Esophagus (tissue), 2 donors: Measurements from ENCODE around the gene ZNF862. TPM values are rescaled to one million over a fixed set of nuclear protein-coding genes. Genes with fewer than 3 reads are reported as not detected.

Source experiments
- H3K27ac ChIP-seq, 2 donors: one replicate each; pipeline ENCODE4 v1.5.1; 2013; ENCODE audit warnings: low read depth in 2 of 2, mild to moderate bottlenecking in 2 of 2, inconsistent platforms in 1 of 2, low read length in 1 of 2, moderate library complexity in 1 of 2
- H3K27me3 ChIP-seq, 2 donors: one replicate each; pipeline ENCODE4 v1.6.1; 2013; ENCODE audit warnings: low read length in 2 of 2, control low read depth in 1 of 2, mild to moderate bottlenecking in 1 of 2; ENCODE audit not compliant: insufficient read depth in 2 of 2, control insufficient read depth in 1 of 2
- H3K36me3 ChIP-seq, 2 donors: one replicate each; pipeline ENCODE4 v1.6.1; 2013; ENCODE audit warnings: low read length in 1 of 2; ENCODE audit not compliant: control insufficient read depth in 2 of 2, insufficient read depth in 2 of 2
- H3K4me1 ChIP-seq, 2 donors: one replicate each; pipeline ENCODE4 v1.6.1; 2013; ENCODE audit warnings: low read length in 1 of 2; ENCODE audit not compliant: control insufficient read depth in 2 of 2, insufficient read depth in 2 of 2
- H3K4me3 ChIP-seq, 2 donors: one replicate each; pipeline ENCODE4 v1.5.1; 2013; ENCODE audit warnings: low read length in 2 of 2, mild to moderate bottlenecking in 2 of 2, low read depth in 1 of 2, moderate library complexity in 1 of 2
- H3K9me3 ChIP-seq, 2 donors: one replicate each; pipeline ENCODE4 v1.6.1; 2013; ENCODE audit warnings: mild to moderate bottlenecking in 2 of 2, low read depth in 1 of 2, low read length in 1 of 2, moderate library complexity in 1 of 2; ENCODE audit not compliant: control insufficient read depth in 2 of 2, insufficient read depth in 1 of 2
- WGBS, 2 donors: extraction: QIAGEN DNeasy Blood & Tissue Kit; methylation state at CpG; one replicate each; pipeline ENCODE4 v1.1.7; 2013; 5-methylcytosine and 5-hydroxymethylcytosine counted together
- polyA plus RNA-seq, 2 donors: library from polyadenylated mRNA; stranded (reverse); fragments of 200-250 nt; gene quantifications; one replicate each; pipeline ENCODE4 v1.2.3, GENCODE V29; 2013
- donor health status: healthy with polysubstance abuse.
- donor health status: Bipolar disorder and iron deficiency.

Gene ZNF862
- polyA plus RNA-seq, 2 donors = 3.9 to 8.4 TPM

DNA sequence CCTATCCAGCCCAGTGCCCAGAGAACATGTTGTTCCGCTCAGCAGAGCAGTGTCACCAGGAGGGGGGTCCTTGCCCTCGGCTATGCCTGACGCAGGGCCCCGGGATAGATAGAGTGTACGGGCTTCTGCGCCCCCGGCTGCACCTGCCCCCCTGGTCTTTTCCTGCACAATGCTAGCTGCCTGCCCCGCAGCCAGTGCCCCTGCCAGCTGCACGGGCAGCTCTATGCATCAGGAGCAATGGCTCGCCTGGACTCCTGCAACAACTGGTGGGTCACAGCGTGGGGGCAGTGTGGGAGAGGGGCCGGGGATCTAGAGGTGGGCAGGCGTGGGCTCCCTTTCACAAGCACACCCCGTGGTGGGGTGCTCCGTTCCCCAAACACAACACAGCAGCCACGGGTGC, 31.4 kb upstream of the ZNF862 start:
- H3K36me3 ChIP-seq = no peaks in the 10 kb centered on the region
- no peaks in the 10 kb centered on the region for H3K4me1 ChIP-seq
- H3K27ac ChIP-seq = no peak overlapping the region
- WGBS, 2 donors = 73 to 77% methylated on average over 16 of the region's 16 CpGs
- H3K4me3 ChIP-seq = no peak overlapping the region
- H3K9me3 ChIP-seq = no peaks in the 10 kb centered on the region
- no peaks in the 10 kb centered on the region for H3K27me3 ChIP-seq

DNA sequence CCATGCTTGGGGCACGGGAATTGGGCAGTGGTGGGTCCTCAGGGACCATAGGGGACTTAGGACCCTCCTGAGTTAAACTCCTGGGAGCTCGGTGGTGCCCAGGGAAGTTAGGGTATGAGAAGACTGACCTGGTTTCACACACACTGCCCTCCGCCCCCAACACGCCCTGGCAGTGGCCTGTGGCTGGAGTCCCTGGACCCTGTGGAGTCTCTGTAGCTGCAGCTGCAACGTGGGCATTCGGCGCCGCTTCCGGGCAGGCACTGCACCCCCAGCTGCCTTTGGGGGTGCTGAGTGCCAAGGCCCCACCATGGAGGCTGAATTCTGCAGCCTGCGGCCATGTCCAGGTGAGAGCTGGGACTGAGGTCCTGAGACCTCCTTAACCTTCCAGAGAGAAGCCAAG, 29.9 kb upstream of the ZNF862 start:
- 91 to 92% methylated on average over 7 to 10 of the region's 10 CpGs for WGBS, 2 donors
- Histone ChIP-seq H3K27me3 (no peaks in the 10 kb centered on the region), H3K36me3 (no peaks in the 10 kb centered on the region), H3K4me3 (no peak overlapping the region), H3K4me1 (no peaks in the 10 kb centered on the region), H3K27ac (no peak overlapping the region), H3K9me3 (no peaks in the 10 kb centered on the region)

DNA sequence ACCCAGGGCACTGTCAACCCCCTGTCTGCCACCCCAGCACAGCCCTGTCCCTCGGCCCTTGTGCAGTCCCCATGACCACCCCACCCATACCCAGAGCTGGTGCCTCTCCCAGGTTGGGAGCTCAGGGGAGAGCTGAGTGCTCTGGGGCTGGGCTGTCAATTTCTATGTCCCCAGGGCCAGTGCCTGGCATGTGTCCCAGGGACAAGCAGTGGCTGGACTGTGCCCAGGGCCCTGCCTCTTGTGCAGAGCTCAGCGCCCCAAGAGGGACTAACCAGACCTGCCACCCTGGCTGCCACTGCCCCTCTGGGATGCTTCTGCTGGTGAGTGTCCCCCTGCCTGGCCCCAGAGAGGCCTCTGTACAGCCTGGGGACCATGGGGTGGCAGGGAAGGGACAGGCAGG, 29.0 kb upstream of the ZNF862 start:
- 58 to 68% methylated on average over 2 of the region's 2 CpGs for WGBS, 2 donors

DNA sequence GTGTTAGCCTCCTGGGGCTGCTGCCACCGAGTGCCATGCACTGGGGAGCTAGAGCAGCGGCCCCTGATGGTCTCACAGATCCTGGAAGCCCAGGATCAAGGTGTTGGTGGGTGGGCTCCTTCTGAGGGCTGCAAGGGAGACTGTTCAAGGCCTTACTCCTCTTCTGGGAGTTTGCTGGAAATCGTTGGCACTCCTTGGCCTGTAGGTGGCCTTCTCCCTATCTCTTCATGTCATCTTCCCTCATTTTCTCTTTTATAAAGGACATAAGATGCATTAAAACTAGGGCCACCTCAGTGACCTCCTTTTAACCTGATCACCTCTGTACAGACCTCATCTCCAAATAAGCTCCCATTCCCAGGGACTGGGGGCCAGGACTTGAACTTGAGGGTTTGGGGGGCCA, 27.0 kb upstream of the ZNF862 start:
- H3K36me3 ChIP-seq = no peaks in the 10 kb centered on the region
- H3K4me3 ChIP-seq = no peak overlapping the region
- no peak overlapping the region for H3K27ac ChIP-seq
- no peaks in the 10 kb centered on the region for H3K4me1 ChIP-seq
- no peaks in the 10 kb centered on the region for H3K27me3 ChIP-seq
- 38 to 47% methylated on average over 3 of the region's 3 CpGs for WGBS, 2 donors
- no peaks in the 10 kb centered on the region for H3K9me3 ChIP-seq

More for the DNA sequence above, 29.0 kb upstream of the ZNF862 start:
- Histone ChIP-seq H3K4me1 (no peaks in the 10 kb centered on the region), H3K4me3 (no peak overlapping the region), H3K27ac (no peak overlapping the region), H3K9me3 (no peaks in the 10 kb centered on the region), H3K36me3 (no peaks in the 10 kb centered on the region), H3K27me3 (no peaks in the 10 kb centered on the region)

DNA sequence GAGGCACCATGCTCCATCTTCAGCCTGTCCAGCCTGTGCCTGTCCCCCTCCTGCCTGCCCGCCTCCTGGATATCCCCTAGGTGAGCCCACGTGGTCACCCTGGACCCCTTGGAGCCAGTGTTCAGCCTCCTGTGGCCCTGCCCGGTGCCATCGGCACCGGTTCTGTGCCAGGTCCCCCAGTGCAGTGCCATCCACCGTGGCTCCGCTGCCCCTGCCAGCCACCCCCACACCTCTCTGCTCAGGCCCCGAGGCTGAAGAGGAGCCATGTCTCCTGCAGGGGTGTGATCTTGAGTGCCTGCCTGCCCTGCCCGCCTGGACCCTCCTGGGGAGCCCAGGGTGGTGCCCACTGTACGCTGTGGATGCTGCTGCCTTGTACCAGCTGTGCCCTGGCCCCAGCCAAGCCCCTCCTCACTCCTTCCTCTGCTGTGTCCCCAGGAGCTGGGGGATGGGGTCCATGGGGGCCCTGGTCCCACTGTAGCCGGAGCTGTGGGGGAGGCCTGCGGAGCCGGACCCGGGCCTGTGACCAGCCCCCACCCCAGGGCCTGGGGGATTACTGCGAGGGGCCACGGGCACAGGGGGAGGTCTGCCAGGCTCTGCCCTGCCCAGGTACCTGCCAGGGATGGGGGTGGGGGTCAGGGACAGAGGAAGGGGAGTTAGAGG, 26.2 kb upstream of the ZNF862 start:
- no peak overlapping the region for H3K4me3 ChIP-seq
- H3K9me3 ChIP-seq = no peaks in the 10 kb centered on the region
- WGBS, 2 donors = 86 to 87% methylated on average over 16 of the region's 16 CpGs
- H3K27ac ChIP-seq = no peak overlapping the region
- H3K4me1 ChIP-seq = no peaks in the 10 kb centered on the region
- no peaks in the 10 kb centered on the region for H3K27me3 ChIP-seq
- H3K36me3 ChIP-seq = no peaks in the 10 kb centered on the region

DNA sequence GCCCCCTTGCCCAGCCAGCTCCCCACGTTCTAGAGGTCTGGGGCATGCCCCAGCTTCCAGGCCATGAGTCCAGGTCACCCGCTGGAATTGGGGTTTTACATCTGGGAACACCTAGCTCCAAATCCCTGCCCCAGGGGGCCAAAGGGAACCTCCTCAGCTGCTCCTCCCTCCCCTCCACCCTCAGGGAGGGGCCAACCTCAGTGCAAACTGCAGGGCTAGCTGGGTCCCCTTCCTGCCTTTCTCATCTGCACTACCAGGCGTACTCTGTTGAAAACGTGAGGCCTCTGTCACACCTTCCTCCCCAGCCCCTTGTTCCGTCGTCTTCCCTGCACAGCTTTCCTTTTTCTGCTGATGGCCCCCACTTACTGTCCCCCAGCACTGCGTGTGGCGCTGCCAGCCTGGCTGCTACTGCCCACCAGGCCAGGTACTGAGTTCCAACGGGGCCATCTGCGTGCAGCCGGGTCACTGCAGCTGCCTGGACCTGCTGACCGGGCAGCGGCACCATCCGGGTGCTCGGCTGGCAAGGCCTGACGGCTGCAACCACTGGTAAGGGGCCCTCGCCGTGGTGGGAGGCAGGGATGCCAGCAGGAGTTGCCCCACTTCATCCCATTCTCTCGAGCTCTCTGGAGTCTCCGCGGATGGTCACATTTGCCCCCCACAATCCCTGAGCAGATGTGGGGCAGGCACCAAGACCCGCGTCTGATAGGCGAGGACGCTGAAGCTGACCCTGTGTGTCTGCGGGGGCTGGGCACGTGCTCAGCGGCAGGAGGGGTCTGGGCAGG, 24.7 kb upstream of the ZNF862 start:
- 84 to 87% methylated on average over 28 of the region's 28 CpGs for WGBS, 2 donors

DNA sequence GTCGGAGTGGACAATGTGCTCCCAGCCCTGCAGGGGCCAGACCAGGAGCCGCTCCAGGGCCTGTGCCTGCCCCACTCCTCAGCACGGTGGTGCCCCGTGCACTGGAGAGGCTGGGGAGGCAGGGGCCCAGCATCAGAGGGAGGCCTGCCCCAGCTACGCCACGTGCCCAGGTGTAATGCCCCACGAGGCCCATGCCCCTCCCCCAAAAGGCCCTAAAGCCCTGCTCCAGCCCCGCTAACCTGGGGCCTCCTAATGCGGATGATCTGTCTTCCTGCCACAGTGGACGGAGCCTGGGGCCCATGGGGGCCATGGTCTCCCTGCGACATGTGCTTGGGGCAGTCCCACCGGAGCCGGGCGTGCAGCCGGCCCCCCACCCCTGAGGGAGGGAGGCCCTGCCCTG, 23.7 kb upstream of the ZNF862 start:
- Histone ChIP-seq H3K4me1 (no peaks in the 10 kb centered on the region), H3K9me3 (no peaks in the 10 kb centered on the region), H3K27me3 (no peaks in the 10 kb centered on the region), H3K36me3 (no peaks in the 10 kb centered on the region), H3K4me3 (no peak overlapping the region), H3K27ac (no peak overlapping the region)
- 70 to 74% methylated on average over 15 of the region's 15 CpGs for WGBS, 2 donors

More for the DNA sequence above, 24.7 kb upstream of the ZNF862 start:
- Histone ChIP-seq H3K9me3 (no peaks in the 10 kb centered on the region), H3K27ac (no peak overlapping the region), H3K4me1 (no peaks in the 10 kb centered on the region), H3K4me3 (no peak overlapping the region), H3K27me3 (no peaks in the 10 kb centered on the region), H3K36me3 (no peaks in the 10 kb centered on the region)

DNA sequence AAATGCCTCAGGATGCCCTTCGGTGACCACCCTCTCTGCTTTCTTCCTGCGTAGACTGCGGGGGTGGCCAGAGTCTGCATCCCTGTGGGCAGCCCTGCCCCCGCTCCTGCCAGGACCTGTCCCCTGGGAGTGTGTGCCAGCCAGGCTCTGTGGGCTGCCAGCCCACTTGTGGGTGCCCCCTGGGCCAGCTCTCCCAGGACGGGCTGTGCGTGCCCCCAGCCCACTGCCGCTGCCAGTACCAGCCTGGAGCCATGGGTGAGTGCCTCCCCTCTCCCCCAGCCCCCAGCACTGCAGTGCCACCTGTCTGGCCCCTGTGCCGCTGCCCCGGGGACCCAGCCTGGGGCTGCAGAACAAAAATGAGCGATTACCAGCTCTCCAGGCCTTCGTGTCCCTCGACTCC, 23.1 kb upstream of the ZNF862 start:
- no peak overlapping the region for H3K4me3 ChIP-seq
- H3K4me1 ChIP-seq = no peaks in the 10 kb centered on the region
- H3K36me3 ChIP-seq = no peaks in the 10 kb centered on the region
- no peak overlapping the region for H3K27ac ChIP-seq
- H3K27me3 ChIP-seq = no peaks in the 10 kb centered on the region
- H3K9me3 ChIP-seq = no peaks in the 10 kb centered on the region
- WGBS, 2 donors = 84 to 87% methylated on average over 11 to 12 of the region's 12 CpGs

DNA sequence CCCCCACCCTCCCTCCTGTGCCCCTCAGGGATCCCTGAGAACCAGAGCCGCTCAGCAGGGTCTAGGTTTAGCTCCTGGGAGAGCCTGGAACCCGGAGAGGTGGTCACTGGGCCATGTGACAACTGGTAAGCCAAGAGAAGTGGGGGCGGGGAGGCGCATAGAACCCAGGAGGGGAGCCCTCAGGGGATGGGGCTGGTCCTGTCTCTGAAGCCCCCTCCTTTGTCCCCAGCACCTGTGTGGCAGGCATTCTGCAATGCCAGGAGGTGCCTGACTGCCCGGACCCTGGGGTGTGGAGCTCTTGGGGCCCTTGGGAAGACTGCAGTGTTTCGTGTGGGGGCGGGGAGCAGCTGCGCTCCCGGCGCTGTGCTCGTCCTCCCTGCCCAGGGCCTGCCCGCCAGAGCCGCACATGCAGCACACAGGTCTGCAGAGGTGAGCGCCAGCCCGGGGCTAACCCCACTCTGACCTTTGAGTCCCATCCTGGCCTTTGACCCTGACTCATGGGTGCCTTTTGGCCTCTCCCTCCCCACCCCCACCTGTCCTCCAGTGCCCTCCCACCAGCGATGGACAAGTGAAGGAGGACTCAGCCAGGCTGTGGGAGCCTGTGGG, 22.4 kb upstream of the ZNF862 start:
- H3K36me3 ChIP-seq = no peaks in the 10 kb centered on the region
- 72 to 75% methylated on average over 15 to 16 of the region's 16 CpGs for WGBS, 2 donors
- H3K9me3 ChIP-seq = no peaks in the 10 kb centered on the region
- H3K27me3 ChIP-seq = no peaks in the 10 kb centered on the region
- H3K4me3 ChIP-seq = no peak overlapping the region
- H3K27ac ChIP-seq = no peak overlapping the region
- no peaks in the 10 kb centered on the region for H3K4me1 ChIP-seq
